ENCODE results near the gene WLS.
A peak's percentile ranks its signal among the peaks of the same experiment; 100 is the strongest.

The WLS gene

DNA sequence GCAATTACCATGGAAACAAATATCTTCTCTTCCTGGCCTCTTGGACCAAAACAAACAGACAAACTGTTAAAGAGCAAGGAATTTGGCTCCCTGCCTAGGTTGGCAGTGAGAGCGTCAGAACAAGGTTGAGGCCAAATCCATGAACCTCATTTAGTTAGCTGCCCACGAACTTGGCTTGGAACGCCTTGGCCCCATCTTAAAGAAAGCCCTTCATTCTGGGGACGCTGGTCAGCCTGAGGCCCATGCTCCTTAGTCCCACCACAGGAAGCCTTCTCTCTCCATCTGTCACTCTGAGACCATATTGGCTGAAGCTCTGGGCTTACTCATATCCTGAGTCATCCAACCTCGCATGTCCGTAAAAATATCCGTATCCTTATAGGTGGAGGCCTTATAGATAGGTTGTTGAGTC, 119.5 kb downstream of the WLS start:
- Histone ChIP-seq H3K36me3 (ENCODE audit: insufficient read depth) (no peaks in the 10 kb centered on the region), H3K4me3 (IDR thresholded peaks at IDR 0.05; ENCODE audit: insufficient read depth, low read depth, low read length) (no peak overlapping the region), H3K4me1 (ENCODE audit: low read depth, poor library complexity, severe bottlenecking) (no peaks in the 10 kb centered on the region), H2AFZ (ENCODE audit: low read depth) (no peak overlapping the region), H3K4me2 (no peak overlapping the region), H3K79me2 (ENCODE audit: insufficient read depth, low read depth) (no peaks in the 10 kb centered on the region), H3K27ac (no peak overlapping the region), H4K20me1 (ENCODE audit: insufficient read depth) (no peaks in the 10 kb centered on the region), H3K9ac (no peak overlapping the region), H3K27me3 (ENCODE audit: insufficient read depth, low read depth) (no peaks in the 10 kb centered on the region)
- TF ChIP-seq, protein P1, sequence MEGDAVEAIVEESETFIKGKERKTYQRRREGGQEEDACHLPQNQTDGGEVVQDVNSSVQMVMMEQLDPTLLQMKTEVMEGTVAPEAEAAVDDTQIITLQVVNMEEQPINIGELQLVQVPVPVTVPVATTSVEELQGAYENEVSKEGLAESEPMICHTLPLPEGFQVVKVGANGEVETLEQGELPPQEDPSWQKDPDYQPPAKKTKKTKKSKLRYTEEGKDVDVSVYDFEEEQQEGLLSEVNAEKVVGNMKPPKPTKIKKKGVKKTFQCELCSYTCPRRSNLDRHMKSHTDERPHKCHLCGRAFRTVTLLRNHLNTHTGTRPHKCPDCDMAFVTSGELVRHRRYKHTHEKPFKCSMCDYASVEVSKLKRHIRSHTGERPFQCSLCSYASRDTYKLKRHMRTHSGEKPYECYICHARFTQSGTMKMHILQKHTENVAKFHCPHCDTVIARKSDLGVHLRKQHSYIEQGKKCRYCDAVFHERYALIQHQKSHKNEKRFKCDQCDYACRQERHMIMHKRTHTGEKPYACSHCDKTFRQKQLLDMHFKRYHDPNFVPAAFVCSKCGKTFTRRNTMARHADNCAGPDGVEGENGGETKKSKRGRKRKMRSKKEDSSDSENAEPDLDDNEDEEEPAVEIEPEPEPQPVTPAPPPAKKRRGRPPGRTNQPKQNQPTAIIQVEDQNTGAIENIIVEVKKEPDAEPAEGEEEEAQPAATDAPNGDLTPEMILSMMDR (conservative IDR thresholded peaks at IDR 0.05; ENCODE audit: low read depth, low read length), result no peak

DNA sequence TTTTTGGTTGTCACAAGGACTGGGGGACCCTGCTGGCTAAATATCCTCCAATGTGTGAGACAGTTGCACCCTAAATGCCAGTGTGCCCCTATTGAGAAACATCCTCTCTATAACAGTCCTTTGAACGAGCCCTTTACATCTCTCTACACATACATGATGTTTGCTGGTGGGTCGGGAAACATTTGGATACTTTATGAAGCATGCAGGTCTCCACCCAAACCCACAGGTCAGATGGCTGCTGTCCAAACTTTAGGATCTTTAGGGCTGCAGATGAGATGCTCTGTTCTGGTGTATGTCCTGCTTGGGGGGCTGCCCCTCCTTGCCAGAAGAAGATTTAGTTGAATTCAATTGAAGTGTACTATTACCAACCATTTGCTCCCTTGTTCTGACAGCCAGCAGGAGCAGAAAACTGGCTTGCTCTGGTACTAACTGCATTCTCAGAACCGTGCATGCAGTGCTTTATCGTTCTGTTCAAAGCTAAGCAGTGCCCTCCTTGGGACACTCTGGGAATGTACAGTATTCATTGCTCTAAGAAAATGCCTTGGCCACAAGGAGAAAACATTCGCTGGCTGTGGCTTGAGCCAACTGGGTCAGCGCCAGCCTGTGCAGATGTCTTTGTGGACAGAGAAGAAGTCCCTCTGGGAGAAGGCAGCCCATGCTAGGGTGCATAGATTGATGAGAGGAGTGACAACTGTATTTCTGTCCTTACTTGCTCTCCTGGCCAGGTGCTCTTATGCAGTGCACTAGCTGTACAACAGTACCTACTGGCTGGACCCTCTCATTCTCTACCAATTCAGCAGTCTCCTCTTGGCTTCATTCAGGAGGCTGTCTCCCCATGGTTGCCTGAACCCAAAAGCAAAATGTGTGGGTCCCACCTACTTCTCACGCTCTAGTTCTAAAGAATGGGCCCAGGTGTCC, 120.5 kb downstream of the WLS start:
- Histone ChIP-seq H3K4me1 (ENCODE audit: low read depth, poor library complexity, severe bottlenecking) (no peaks in the 10 kb centered on the region), H3K79me2 (ENCODE audit: insufficient read depth, low read depth) (no peaks in the 10 kb centered on the region), H3K9ac (no peak overlapping the region), H4K20me1 (ENCODE audit: insufficient read depth) (no peaks in the 10 kb centered on the region), H2AFZ (ENCODE audit: low read depth) (no peak overlapping the region), H3K4me3 (IDR thresholded peaks at IDR 0.05; ENCODE audit: insufficient read depth, low read depth, low read length) (no peak overlapping the region), H3K36me3 (ENCODE audit: insufficient read depth) (no peaks in the 10 kb centered on the region), H3K4me2 (no peak overlapping the region), H3K27ac (no peak overlapping the region), H3K27me3 (ENCODE audit: insufficient read depth, low read depth) (no peaks in the 10 kb centered on the region)
- TF ChIP-seq, protein P1 (conservative IDR thresholded peaks at IDR 0.05; ENCODE audit: low read depth, low read length), result 0 out of 2 replicates have a peak, but pooled peaks have one; percentile 21

DNA sequence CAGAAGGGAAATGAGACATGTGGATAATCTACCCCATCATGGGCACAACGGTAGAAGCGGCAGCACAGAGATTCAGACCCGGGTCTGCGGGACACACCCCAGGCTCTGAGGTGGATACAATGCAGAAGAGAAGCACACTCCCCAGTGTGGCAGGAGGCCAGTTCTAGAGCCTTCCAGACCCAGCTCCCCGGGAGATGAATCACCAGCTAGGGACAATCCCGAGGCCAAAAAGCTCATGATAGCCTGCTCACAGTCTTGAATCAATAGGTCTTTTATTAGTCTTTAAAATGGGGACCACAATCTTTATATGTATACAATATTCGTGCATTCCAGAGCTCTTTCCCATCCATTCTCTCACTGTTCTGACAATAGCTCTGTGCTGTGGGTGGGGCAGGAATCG, 124.6 kb downstream of the WLS start:
- H3K36me3 ChIP-seq (ENCODE audit: insufficient read depth), result no peaks in the 10 kb centered on the region
- H3K9ac ChIP-seq, result no peak overlapping the region
- H4K20me1 ChIP-seq (ENCODE audit: insufficient read depth), result no peaks in the 10 kb centered on the region
- H3K27me3 ChIP-seq (ENCODE audit: insufficient read depth, low read depth), result no peaks in the 10 kb centered on the region
- no peak overlapping the region for H2AFZ ChIP-seq (ENCODE audit: low read depth)
- no peaks in the 10 kb centered on the region for H3K79me2 ChIP-seq (ENCODE audit: insufficient read depth, low read depth)
- no peak overlapping the region for H3K27ac ChIP-seq
- no peak overlapping the region for H3K4me3 ChIP-seq (IDR thresholded peaks at IDR 0.05; ENCODE audit: insufficient read depth, low read depth, low read length)
- H3K4me2 ChIP-seq, result no peak overlapping the region
- no peaks in the 10 kb centered on the region for H3K4me1 ChIP-seq (ENCODE audit: low read depth, poor library complexity, severe bottlenecking)
- TF ChIP-seq, protein P1 (conservative IDR thresholded peaks at IDR 0.05; ENCODE audit: low read depth, low read length), result no peak

DNA sequence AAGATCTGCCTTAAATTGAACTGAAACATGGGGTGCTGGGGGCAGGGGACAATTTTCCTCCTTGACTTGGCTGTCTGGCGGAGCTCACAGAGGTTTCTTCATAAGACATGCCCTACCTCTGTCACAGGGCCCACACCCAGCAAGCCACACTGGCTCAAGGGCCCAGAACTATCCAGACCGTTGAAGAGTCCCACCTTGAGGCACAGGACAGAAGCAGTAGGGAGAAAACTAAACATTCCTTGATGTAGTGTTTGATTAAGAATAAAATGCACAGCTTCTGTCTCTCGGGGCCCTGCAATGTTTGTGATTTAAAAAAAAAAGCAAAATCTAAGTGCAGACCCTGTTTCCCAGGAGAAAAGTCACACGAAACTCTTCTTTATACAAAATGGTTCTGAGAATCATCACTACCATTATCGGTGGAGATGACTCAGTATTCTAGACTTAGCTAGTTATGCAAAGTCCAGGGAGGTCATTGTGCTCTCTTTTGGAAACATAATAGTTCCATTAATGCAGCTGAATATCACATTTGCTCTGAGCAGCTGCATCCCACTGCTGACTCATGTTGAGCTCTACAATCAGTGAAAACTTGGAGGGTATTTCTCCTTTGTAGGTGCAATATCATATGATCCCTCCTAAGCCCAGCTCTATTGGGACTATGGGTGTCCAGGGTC, 128.3 kb downstream of the WLS start:
- H4K20me1 ChIP-seq (ENCODE audit: insufficient read depth), result no peaks in the 10 kb centered on the region
- TF ChIP-seq, protein P1 (conservative IDR thresholded peaks at IDR 0.05; ENCODE audit: low read depth, low read length), result no peak
- H2AFZ ChIP-seq (ENCODE audit: low read depth), result no peak overlapping the region
- no peaks in the 10 kb centered on the region for H3K79me2 ChIP-seq (ENCODE audit: insufficient read depth, low read depth)
- no peaks in the 10 kb centered on the region for H3K27me3 ChIP-seq (ENCODE audit: insufficient read depth, low read depth)
- H3K36me3 ChIP-seq (ENCODE audit: insufficient read depth), result no peaks in the 10 kb centered on the region
- no peak overlapping the region for H3K4me2 ChIP-seq
- H3K27ac ChIP-seq, result no peak overlapping the region
- no peak overlapping the region for H3K4me3 ChIP-seq (IDR thresholded peaks at IDR 0.05; ENCODE audit: insufficient read depth, low read depth, low read length)
- no peaks in the 10 kb centered on the region for H3K4me1 ChIP-seq (ENCODE audit: low read depth, poor library complexity, severe bottlenecking)
- no peak overlapping the region for H3K9ac ChIP-seq
